ENCODE results near the gene TCF25.

TCF25 gene

DNA sequence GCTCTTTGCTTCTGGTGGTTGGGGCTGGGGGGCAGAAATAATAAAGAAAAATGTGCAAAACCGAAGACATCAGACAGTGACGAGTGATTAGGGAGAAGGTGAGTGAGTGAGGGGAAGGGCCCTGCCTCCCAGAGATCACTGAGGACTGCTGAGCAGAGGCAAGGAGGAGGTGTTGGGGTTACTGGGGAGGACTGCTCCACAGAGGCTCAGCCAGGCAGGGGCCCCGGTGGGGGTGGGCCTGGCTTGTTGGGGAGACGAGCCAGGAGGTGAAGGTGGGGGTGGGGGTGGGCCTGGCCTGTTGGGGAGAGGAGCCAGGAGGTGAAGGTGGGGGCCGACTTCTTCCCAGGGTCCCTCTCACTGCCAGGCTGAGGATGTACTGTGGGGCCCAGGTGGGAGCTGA, 73.1 kb downstream of the TCF25 start:
- no peak for DNase-seq (ENCODE audit: low spot score)

- DNase-seq (ENCODE audit: low spot score): no peak
Measured at GRCh38 chr16:89949121-89949742, 75.8 kb downstream of the TCF25 start.

DNA sequence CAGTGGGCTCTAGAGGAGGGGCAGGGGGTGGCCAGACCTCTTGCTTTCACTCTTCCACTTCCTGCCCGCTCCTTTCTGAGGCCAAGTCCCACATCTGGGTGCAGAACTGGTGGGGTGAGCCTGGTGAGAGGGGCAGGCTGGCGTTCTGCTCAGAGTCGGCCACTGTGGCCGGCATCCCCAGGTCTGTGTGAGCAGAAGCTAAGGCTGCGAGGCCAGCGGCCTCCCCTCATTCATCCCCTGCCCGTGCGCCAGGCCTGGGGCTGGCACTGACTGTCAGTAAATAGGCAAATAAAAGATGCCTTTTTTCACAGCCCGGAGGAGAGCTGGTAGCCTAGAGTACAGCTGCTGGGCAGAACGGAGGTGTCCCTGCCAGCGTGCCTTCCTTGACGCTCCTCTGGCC, 76.4 kb downstream of the TCF25 start:
- no peak for DNase-seq (ENCODE audit: low spot score)

- DNase-seq (ENCODE audit: low spot score): no peak
Measured at GRCh38 chr16:89951509-89951908, 78.1 kb downstream of the TCF25 start.

- DNase-seq (ENCODE audit: low spot score): no peak
Measured at GRCh38 chr16:89952049-89952448, 78.7 kb downstream of the TCF25 start.

DNA sequence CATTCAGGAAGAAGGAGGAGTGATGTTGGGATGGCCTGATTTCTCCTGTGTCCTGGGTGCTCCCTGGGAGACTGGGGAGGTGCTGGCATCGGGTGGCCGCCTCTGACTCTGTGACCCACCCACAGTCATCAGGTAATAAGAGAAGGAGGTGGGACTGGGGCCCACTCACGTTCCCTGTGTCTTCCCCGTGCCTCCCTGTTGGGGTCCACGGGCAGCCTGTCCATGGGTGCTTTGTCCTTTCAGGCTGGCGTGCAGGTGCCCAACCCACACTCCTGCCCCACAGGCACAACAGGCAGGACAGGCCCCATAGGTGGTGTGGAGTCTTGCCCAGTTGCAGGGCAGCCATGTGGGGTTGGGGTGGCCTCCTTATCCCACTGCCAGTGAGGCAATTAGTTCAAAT, 79.2 kb downstream of the TCF25 start:
- no peak for DNase-seq (ENCODE audit: low spot score)

DNA sequence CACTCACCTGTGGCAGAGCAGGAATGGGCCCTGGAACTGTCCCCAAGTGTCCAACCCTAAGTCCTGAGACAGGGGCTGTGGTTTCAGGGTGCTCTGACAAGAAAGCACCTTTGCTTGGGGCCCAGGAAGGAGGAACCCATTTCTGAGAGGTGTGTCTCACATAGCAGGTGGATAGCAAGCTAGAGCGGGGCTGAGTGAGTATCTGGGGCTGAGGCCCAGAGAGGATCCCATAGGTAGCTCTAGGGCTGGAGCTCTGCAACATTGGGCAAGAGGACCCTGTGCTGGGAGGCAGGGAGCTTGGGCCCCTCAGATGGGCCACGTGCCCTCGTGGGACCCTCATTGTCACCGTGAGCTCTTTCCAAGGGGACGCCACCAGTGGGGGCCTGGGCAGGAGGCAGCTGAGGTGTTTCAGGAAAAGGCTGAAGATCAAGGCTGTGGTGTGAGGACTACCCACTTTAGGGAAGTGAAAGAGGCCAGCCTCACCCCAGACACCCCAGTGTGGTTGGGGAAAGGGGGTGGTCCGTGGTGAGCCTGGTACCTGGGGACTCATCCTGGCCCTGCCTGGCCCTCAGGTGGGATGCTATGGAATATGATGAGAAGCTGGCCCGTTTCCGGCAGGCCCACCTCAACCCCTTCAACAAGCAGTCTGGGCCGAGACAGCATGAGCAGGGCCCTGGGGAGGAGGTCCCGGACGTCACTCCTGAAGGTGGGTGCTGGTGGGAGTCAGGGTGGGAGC, 80.4 kb downstream of the TCF25 start:
- no peak for DNase-seq (ENCODE audit: low spot score)

GRCh38 chr16:89954462-89954861, 81.1 kb downstream of the TCF25 start:
- DNase-seq (ENCODE audit: low spot score): no peak

DNA sequence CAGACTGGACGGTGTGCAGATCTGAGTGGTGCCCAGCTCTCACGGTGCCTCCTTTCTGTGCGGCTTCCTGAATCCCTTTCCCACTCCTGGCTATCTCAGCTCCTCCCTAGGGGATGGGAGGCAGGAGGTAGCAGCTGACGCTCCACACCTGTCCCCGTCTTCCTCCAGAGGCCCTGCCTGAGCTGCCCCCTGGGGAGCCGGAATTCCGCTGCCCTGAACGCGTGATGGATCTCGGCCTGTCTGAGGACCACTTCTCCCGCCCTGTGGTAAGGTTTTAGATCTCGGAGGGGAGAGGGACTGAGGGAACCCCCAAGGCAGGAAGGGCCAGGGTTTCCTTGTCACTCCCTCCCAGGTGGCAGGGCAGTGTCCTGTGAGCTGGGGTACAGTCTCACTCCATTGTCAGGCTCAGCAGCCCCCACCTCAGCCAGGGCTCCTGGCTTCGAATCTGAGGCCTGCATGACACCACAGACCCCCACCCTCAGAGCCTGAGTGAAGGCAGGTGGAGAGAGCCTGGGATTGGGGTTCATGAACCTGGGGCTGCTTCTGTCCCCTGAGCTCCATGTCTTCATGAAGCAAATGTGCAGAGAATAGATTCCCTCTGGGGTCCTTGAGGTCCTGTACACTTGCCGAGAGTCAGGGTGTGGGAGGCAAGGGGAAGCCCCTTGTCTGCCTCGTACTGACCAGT, 81.8 kb downstream of the TCF25 start:
- DNase-seq (ENCODE audit: low spot score): no peak

GRCh38 chr16:89956505-89957215, 83.3 kb downstream of the TCF25 start:
- no peak for DNase-seq (ENCODE audit: low spot score)

DNA sequence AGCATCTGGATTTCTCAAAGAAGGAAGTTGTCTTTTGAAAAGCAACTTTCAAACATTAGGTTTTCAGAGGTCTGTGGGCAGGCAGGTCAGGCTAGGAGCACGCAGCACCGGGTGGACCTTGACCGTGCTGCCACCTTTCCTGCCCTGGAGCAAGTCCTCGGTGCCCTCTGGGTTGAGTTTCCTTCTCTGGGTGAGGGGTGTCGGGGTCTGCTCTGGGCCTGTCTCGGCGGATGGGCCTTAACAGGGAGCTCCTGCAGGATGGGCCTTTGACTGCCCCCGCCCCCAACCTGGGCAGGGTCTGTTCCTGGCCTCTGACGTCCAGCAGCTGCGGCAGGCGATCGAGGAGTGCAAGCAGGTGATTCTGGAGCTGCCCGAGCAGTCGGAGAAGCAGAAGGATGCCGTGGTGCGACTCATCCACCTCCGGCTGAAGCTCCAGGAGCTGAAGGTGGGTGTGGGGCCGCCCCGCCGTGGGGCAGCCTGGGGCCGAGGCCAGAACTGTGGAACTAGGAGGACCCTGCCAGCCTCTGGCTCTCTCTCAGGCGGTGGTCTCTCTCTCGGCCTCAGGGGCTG, 83.9 kb downstream of the TCF25 start:
- no peak for DNase-seq (ENCODE audit: low spot score)

GRCh38 chr16:89958068-89958467, 84.7 kb downstream of the TCF25 start:
- peak; percentile 29 for DNase-seq (ENCODE audit: low spot score)

DNA sequence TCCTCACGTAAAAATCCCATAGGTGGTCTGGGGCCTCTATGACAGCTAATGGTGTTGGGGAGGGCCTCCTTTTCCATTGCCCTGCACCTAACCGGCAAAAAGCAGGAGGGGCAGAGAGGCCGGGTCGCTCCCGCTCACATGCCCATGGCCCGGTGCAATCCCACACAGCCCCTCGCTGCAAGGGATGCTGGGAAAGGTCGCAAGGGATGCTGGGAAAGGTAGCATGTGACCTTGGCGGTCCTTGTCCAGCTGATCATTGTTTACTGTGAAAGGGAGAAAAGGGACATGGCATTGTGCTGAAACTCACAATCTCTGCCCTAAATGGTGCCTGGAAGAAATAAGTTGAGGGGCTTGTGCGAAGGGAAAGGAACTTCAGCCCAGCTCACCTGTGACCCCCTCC, 85.2 kb downstream of the TCF25 start:
- DNase-seq (ENCODE audit: low spot score): no peak

- DNase-seq (ENCODE audit: low spot score): no peak
Measured at GRCh38 chr16:89960966-89961365, 87.6 kb downstream of the TCF25 start.
